HepG2 (cell line): Measurements from ENCODE around the gene COMMD1. TPM values are rescaled to one million over a fixed set of nuclear protein-coding genes. Genes with fewer than 3 reads are reported as not detected.

Source experiments
- ATAC-seq: fragments of 200-7000 bp; cut with Tn5 transposase; 3 replicates; pipeline ENCODE4 v1.9.1; 2020; ENCODE audit warnings: mild to moderate bottlenecking, moderate library complexity
- BruUV-seq: library from RNA; stranded (reverse); fragments of 400-500 nt; replicated peaks from 2 replicates; lab custom pipeline; 2021; lab: Mats Ljungman, UMichigan
- CTCF ChIA-PET: fragments of 300-600 bp; formaldehyde crosslinking; extraction: SDS; loops from one replicate; lab custom pipeline; 2021; ENCODE audit warnings: low total read pairs, inconsistent platforms, low intra/inter-chr PET ratio; lab: Yijun Ruan, JAX
- POLR2A ChIA-PET: fragments of 350-600 bp; sonication (Branson Sonifier 250); formaldehyde crosslinking; loops from one replicate; lab custom pipeline; 2020; ENCODE audit warnings: antibody characterized with exemption, inconsistent platforms; lab: Yijun Ruan, JAX
- DNase-seq: peaks from one replicate; pipeline ENCODE4 v3.0.0-alpha.2; 2015; ENCODE audit warnings: low spot score
- FAIRE-seq: peaks from 3 replicates; lab custom pipeline; 2011; peaks lifted over from hg19 to GRCh38; lab: Jason Lieb, UNC
- H2AFZ ChIP-seq: one replicate; pipeline ENCODE4 v1.6.1; 2011; ENCODE audit warnings: low read length, inconsistent platforms
- H3K27ac ChIP-seq: fragments of 300-600 bp; 3 replicates; pipeline ENCODE4 v1.8.0; 2011; ENCODE audit warnings: mixed run types, mild to moderate bottlenecking, mixed read lengths, low read length, inconsistent platforms; ENCODE audit not compliant: insufficient read depth; ENCODE audit errors: extremely low read length
- H3K27me3 ChIP-seq, 2 experiments: fragments of 200-600 bp in 1 of 2; 2 replicates in 1 of 2; 3 replicates in 1 of 2; pipeline versions ENCODE4 v1.6.0 to v1.8.0; 2011; ENCODE audit warnings: low read length in 2 of 2, mild to moderate bottlenecking in 2 of 2, moderate library complexity in 2 of 2, inconsistent platforms in 1 of 2; ENCODE audit not compliant: insufficient read depth in 2 of 2, control insufficient read depth in 1 of 2
- H3K36me3 ChIP-seq, 2 experiments: fragments of 200-600 bp in 1 of 2; replicated peaks in 1 of 2; 2 replicates in 1 of 2; 3 replicates in 1 of 2; pipeline versions ENCODE4 v1.5.1 to v1.8.0; 2011; ENCODE audit warnings: low read length in 2 of 2, inconsistent platforms in 1 of 2; ENCODE audit not compliant: insufficient read depth in 2 of 2, control insufficient read depth in 1 of 2
- H3K4me1 ChIP-seq: 2 replicates; pipeline ENCODE4 v1.5.1; 2012; ENCODE audit warnings: low read length, inconsistent platforms; ENCODE audit not compliant: insufficient read depth
- H3K4me2 ChIP-seq: 2 replicates; pipeline ENCODE4 v1.6.0; 2011; ENCODE audit warnings: low read depth, low read length, inconsistent platforms
- H3K4me3 ChIP-seq, 3 experiments: fragments of 200-600 bp in 1 of 3; sonication (generic), shearing (Covaris generic) in 1 of 3; replicated peaks in 1 of 3; 2 replicates each; pipeline ENCODE4 v1.5.1; 2011 to 2016; ENCODE audit warnings: low read length in 3 of 3, inconsistent platforms in 2 of 3, low read depth in 2 of 3, mild to moderate bottlenecking in 2 of 3, control low read depth in 1 of 3, mixed read lengths in 1 of 3; ENCODE audit not compliant: insufficient read depth in 1 of 3
- H3K79me2 ChIP-seq: one replicate; pipeline ENCODE4 v1.6.1; 2011; ENCODE audit warnings: low read length, inconsistent platforms; ENCODE audit not compliant: insufficient read depth
- H3K9ac ChIP-seq: 2 replicates; pipeline ENCODE4 v1.6.0; 2011; ENCODE audit warnings: mild to moderate bottlenecking, low read depth, low read length, inconsistent platforms; ENCODE audit not compliant: insufficient read depth
- H3K9me3 ChIP-seq: 2 replicates; pipeline ENCODE4 v1.5.1; 2012; ENCODE audit warnings: mild to moderate bottlenecking, low read length
- H4K20me1 ChIP-seq: 2 replicates; pipeline ENCODE4 v1.6.0; 2011; ENCODE audit warnings: inconsistent platforms, mild to moderate bottlenecking, low read length, moderate library complexity; ENCODE audit not compliant: insufficient read depth
- ARID2 ChIP-seq: sonication (generic); formaldehyde crosslinking; IDR thresholded peaks from 2 replicates; pipeline ENCODE4 v1.8.1; 2022; ENCODE audit warnings: mild to moderate bottlenecking, missing genetic modification reagents, borderline replicate concordance
- CEBPB ChIP-seq: IDR thresholded peaks from 2 replicates; pipeline ENCODE4 v1.6.1; 2011; ENCODE audit warnings: low read depth, low read length, improper control_type of control experiment, borderline replicate concordance
- ETV6 ChIP-seq: sonication (generic); formaldehyde crosslinking; conservative IDR thresholded peaks from 2 replicates; pipeline ENCODE4 v1.4.0; 2020; ENCODE audit warnings: missing genetic modification reagents
- GATAD2A ChIP-seq: IDR thresholded peaks from 2 replicates; pipeline ENCODE4 v1.6.1; 2016
- HES4 ChIP-seq: sonication (generic); formaldehyde crosslinking; IDR thresholded peaks from 2 replicates; pipeline ENCODE4 v1.9.0; 2021; ENCODE audit warnings: mild to moderate bottlenecking, missing genetic modification reagents, borderline replicate concordance
- NR1H2 ChIP-seq: sonication (generic); formaldehyde crosslinking; IDR thresholded peaks from 2 replicates; pipeline ENCODE4 v1.8.1; 2022; ENCODE audit warnings: low read depth, missing genetic modification reagents, borderline replicate concordance
- NR2F6 ChIP-seq, 2 experiments: IDR thresholded peaks; 2 replicates each; pipeline ENCODE4 v1.6.1; 2016; ENCODE audit warnings: antibody characterized with exemption in 1 of 2, mild to moderate bottlenecking in 1 of 2
- POLR2G ChIP-seq: fragments of 200-400 bp; formaldehyde crosslinking; IDR thresholded peaks from 2 replicates; pipeline ENCODE4 v1.6.1; 2018; ENCODE audit warnings: mild to moderate bottlenecking, low read depth, low read length, moderate library complexity
- SPEN ChIP-seq: sonication (generic); formaldehyde crosslinking; IDR thresholded peaks from 2 replicates; pipeline ENCODE4 v1.5.1; 2020; ENCODE audit warnings: low read depth, mild to moderate bottlenecking, missing genetic modification reagents
- ZFP1 ChIP-seq: IDR thresholded peaks from 2 replicates; pipeline ENCODE4 v1.6.1; 2016
- ZNF17 ChIP-seq: sonication (generic); formaldehyde crosslinking; IDR thresholded peaks from 2 replicates; pipeline ENCODE4 v1.5.0; 2020; ENCODE audit warnings: mild to moderate bottlenecking, missing genetic modification reagents
- ZNF44 ChIP-seq: sonication (generic); formaldehyde crosslinking; IDR thresholded peaks from 2 replicates; pipeline ENCODE4 v1.5.1; 2020; ENCODE audit warnings: mild to moderate bottlenecking, missing genetic modification reagents
- ZNF441 ChIP-seq: sonication (generic); formaldehyde crosslinking; IDR thresholded peaks from 2 replicates; pipeline ENCODE4 v1.7.0; 2021; ENCODE audit warnings: missing genetic modification reagents, borderline replicate concordance
- ZNF550 ChIP-seq: sonication (generic); formaldehyde crosslinking; IDR thresholded peaks from 2 replicates; pipeline ENCODE4 v1.4.0; 2020; ENCODE audit warnings: mild to moderate bottlenecking, missing genetic modification reagents, borderline replicate concordance
- ZNF687 ChIP-seq: sonication (generic); formaldehyde crosslinking; IDR thresholded peaks from 2 replicates; pipeline ENCODE4 v1.5.1; 2020; ENCODE audit warnings: mild to moderate bottlenecking, missing genetic modification reagents, moderate library complexity
- ZNF782 ChIP-seq: sonication (generic); formaldehyde crosslinking; IDR thresholded peaks from 2 replicates; pipeline ENCODE4 v1.4.0; 2020; ENCODE audit warnings: missing genetic modification reagents, mild to moderate bottlenecking, borderline replicate concordance
- ZNF839 ChIP-seq: sonication (generic); formaldehyde crosslinking; IDR thresholded peaks from 2 replicates; pipeline ENCODE4 v1.4.0; 2020; ENCODE audit warnings: missing genetic modification reagents, mild to moderate bottlenecking, borderline replicate concordance
- WGBS: methylation state at CpG from one replicate; pipeline ENCODE4 v1.1.6; 2017; ENCODE audit warnings: low lambda C conversion rate; 5-methylcytosine and 5-hydroxymethylcytosine counted together
- in situ Hi-C: cut with HindIII; loops from 2 replicates; pipeline ENCODE4 v1.10.0; 2017; ENCODE audit warnings: low pct_unique_long_range_greater_than_20kb; ENCODE audit not compliant: extremely low pct_ligation_motif_present
- intact Hi-C: fragments of 100-400 bp; cut with micrococcal nuclease; formaldehyde crosslinking; loops from one replicate; pipeline ENCODE4 v1.10.0; 2022; ENCODE audit not compliant: unreplicated experiment
- polyA plus RNA-seq, 8 experiments: library from polyadenylated mRNA; depleted of rRNA in 3 of 8; stranded (reverse) in 7 of 8; unstranded in 1 of 8; fragments of >200 nt; fragmentation: Illumina TruSeq in 4 of 8; extraction: Trizol in 4 of 8; gene quantifications; 2 replicates each; pipeline versions ENCODE4 v1.2.1 to v1.2.3, GENCODE V29; 2011 to 2016; ENCODE audit warnings: low read depth in 4 of 8, missing spikeins in 1 of 8, mixed read lengths in 1 of 8; ENCODE audit not compliant: insufficient read depth in 1 of 8
- total RNA-seq, 5 experiments: library from RNA; depleted of rRNA; stranded (reverse); fragments of >200 nt; fragmentation: Illumina TruSeq; extraction: Trizol; gene quantifications; 2 replicates each; pipeline ENCODE4 v1.2.3, GENCODE V29; 2016; ENCODE audit warnings: low read depth in 1 of 5
- TF ChIP-seq, protein P1 (sequence below): IDR thresholded peaks from 2 replicates; pipeline ENCODE4 v1.6.1; 2016; ENCODE audit warnings: mild to moderate bottlenecking, missing biosample characterization, missing genetic modification reagents

Gene COMMD1
- total and polyA plus RNA-seq, 2 of the 13 experiments (the other 11 are each of a cell fraction or from before 2014, with no cell fraction given), result 25.7 to 105 TPM

DNA sequence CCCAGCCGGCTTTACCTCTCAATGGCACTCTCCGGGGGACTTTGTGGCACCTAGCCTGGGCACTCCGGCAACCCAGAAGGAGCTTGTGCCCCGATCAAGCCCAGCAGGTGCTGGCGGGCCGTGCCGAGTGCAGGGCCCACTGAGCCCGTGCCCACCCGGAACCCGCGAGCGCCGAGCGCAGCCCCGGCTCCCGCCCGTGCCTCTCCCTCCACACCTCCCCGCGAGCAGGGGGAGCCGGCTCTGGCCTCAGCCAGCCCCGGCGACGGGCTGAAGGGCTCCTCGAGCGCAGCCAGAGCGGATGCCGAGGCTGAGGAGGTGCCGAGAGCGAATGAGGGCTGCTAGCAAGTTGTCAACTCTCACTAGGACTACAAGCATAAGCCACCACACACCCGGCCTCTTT, 136.9 kb downstream of the COMMD1 start:
- ChIA-PET CTCF (no interaction called here), POLR2A (no interaction called here)
- Histone ChIP-seq H3K79me2 (no peaks in the 10 kb centered on the region), H3K4me2 (no peak overlapping the region), H3K27me3 (no peaks in the 10 kb centered on the region), H3K36me3 (no peaks in the 10 kb centered on the region), H4K20me1 (no peaks in the 10 kb centered on the region), H3K9ac (no peak overlapping the region), H3K9me3 (peaks cover 10% of the 10 kb centered on the region), H2AFZ (no peak overlapping the region), H3K27ac (no peak overlapping the region), H3K4me1 (no peaks in the 10 kb centered on the region), H3K4me3 (no peak overlapping the region)
- WGBS, result 90% methylated on average over 21 of the region's 30 CpGs
- BruUV-seq, result no TSS peak
- in situ Hi-C loops, result no loop called here
- DNase-seq (no peak), FAIRE-seq (no peak), ATAC-seq (no peak)
- intact Hi-C loops, result no loop called here
- no peak for TF ChIP-seq ZNF550 (CRISPR knock-in tag)
- no peak for TF ChIP-seq ETV6
- TF ChIP-seq ARID2, result no peak
- no peak for TF ChIP-seq ZNF687
- TF ChIP-seq, protein P1, sequence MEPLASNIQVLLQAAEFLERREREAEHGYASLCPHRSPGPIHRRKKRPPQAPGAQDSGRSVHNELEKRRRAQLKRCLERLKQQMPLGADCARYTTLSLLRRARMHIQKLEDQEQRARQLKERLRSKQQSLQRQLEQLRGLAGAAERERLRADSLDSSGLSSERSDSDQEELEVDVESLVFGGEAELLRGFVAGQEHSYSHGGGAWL (CRISPR knock-in tag), result no peak
- no peak for TF ChIP-seq ZNF441 (CRISPR knock-in tag)
- no peak for TF ChIP-seq GATAD2A (CRISPR knock-in tag)
- TF ChIP-seq ZFP1 (CRISPR knock-in tag), result no peak
- no peak for TF ChIP-seq ZNF839 (CRISPR knock-in tag)
- TF ChIP-seq POLR2G, result no peak
- TF ChIP-seq HES4 (CRISPR knock-in tag), result no peak
- no peak for TF ChIP-seq NR1H2 (CRISPR knock-in tag)
- no peak for TF ChIP-seq NR2F6 (IDR thresholded peaks at IDR 0.05)
- no peak for TF ChIP-seq NR2F6 (CRISPR knock-in tag; IDR thresholded peaks at IDR 0.05)
- TF ChIP-seq ZNF17, result no peak
- no peak for TF ChIP-seq ZNF44
- no peak for TF ChIP-seq SPEN (CRISPR knock-in tag)
- TF ChIP-seq CEBPB, result no peak
- no peak for TF ChIP-seq ZNF782
